Esophagus muscularis mucosa (tissue), 4 donors: ENCODE data around the gene TREML1. TPM values are rescaled to one million over a fixed set of nuclear protein-coding genes. Genes with fewer than 3 reads are reported as not detected.

Experiments used
- DNase-seq: peaks from one replicate; pipeline ENCODE4 v3.0.0-alpha.2; 2017; ENCODE audit errors: extremely low spot score
- H3K27ac ChIP-seq, 4 donors: fragments of 200-600 bp; sonication (generic); replicated peaks in 1 of 4; 1 replicate in 3 of 4; 2 replicates in 1 of 4; pipeline ENCODE4 v1.5.1; 2016 to 2019; ENCODE audit warnings: mild to moderate bottlenecking in 1 of 4
- H3K27me3 ChIP-seq, 4 donors: fragments of 200-600 bp; sonication (generic); one replicate each; pipeline versions ENCODE4 v1.5.1 to v1.6.0; 2016 to 2019
- H3K36me3 ChIP-seq, 4 donors: fragments of 200-600 bp; sonication (generic); one replicate each; pipeline ENCODE4 v1.5.1; 2016 to 2019
- H3K4me1 ChIP-seq, 4 donors: fragments of 200-600 bp; sonication (generic); one replicate each; pipeline ENCODE4 v1.5.1; 2016 to 2019
- H3K4me3 ChIP-seq, 4 donors: fragments of 200-600 bp; sonication (generic); 1 replicate in 2 of 4; 2 replicates in 2 of 4; pipeline ENCODE4 v1.5.1; 2016 to 2019; ENCODE audit warnings: mild to moderate bottlenecking in 4 of 4, moderate library complexity in 1 of 4
- H3K9me3 ChIP-seq, 4 donors: fragments of 200-600 bp; sonication (generic); 1 replicate in 3 of 4; 2 replicates in 1 of 4; pipeline ENCODE4 v1.5.1; 2016 to 2019
- CTCF ChIP-seq, 3 experiments: fragments of 200-600 bp in 2 of 3; fragments of 450-650 bp in 1 of 3; sonication (generic) in 2 of 3; IDR thresholded peaks; one replicate each; pipeline ENCODE4 v1.5.1; 2017 to 2019; ENCODE audit warnings: antibody characterized with exemption in 3 of 3, mild to moderate bottlenecking in 2 of 3, moderate library complexity in 1 of 3
- EP300 ChIP-seq: sonication (generic); formaldehyde crosslinking; IDR thresholded peaks from one replicate; pipeline ENCODE4 v1.6.1; 2017; ENCODE audit warnings: antibody characterized with exemption
- POLR2A ChIP-seq: fragments of 450-650 bp; IDR thresholded peaks from one replicate; pipeline ENCODE4 v1.6.1; 2017; ENCODE audit warnings: antibody characterized with exemption, moderate library complexity, mild to moderate bottlenecking, low read depth
- POLR2AphosphoS5 ChIP-seq, 2 donors: sonication (generic); formaldehyde crosslinking; IDR thresholded peaks; one replicate each; pipeline ENCODE4 v1.6.1; 2017; ENCODE audit warnings: antibody characterized with exemption in 2 of 2
- WGBS: methylation state at CpG from one replicate; pipeline ENCODE4 v1.1.5; 2018; 5-methylcytosine and 5-hydroxymethylcytosine counted together
- intact Hi-C: fragments of 100-400 bp; cut with DNase I; formaldehyde crosslinking; loops from one replicate; pipeline ENCODE4 v1.15.1; 2023
- total RNA-seq, 4 donors: library from RNA; depleted of rRNA; stranded (reverse); fragments of >200 nt; gene quantifications; one replicate each; pipeline versions ENCODE4 v1.1.0 to v1.2.1, GENCODE V29; 2016

Gene TREML1
- under 1 TPM in 1 of 4 donors, not detected in 3; 0.32 TPM for total RNA-seq

DNA sequence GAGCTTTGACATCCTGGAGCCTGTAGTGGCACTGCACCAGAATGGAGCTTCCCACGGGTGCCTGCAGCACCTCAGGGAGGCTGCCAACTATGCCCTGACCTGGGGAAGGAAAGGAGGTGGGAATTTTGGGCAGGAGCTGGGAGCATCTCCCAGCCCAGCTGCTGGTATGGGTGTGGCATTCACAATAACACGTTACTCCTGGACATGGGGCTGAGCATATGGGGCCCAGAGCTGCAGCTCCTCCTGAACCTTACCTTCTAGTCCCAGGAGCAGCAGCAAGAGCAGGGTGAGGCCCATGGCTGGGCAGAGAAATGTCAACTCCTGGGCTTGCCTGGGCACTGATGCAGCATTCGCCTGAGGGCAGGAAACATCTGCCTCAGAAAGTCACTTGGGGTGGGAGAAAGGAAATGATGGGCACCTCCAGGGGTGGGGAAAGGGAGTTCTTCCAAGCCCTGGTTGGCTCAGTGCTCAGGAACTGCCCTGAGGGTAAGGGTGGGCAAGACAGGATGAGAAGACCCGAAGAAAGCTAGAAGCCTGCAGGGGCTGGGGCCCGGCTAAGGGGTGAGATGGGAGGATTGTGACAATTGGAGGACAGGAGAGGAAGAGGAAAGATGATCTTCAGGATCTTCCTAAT, at the start of gene TREML1:
Gene TREML1, minus strand, starts transcription at position 356 of the 634 bp plus-strand sequence. Its CDS starts 59 bp downstream, at position 297.
- Histone ChIP-seq H3K27ac (no peak within 1 kb of the TSS), H3K9me3 (no peaks in the 10 kb centered on the region), H3K4me1 (peaks cover 0 to 9% (median 4%) of the 10 kb centered on the region in 4 donors), H3K27me3 (no peaks in the 10 kb centered on the region), H3K4me3 (no peak within 1 kb of the TSS), H3K36me3 (peaks cover 0 to under 1% (median 0%) of the 10 kb centered on the region in 4 donors)
- WGBS = 73% methylated on average over 5 of the region's 5 CpGs
- TF ChIP-seq POLR2A (no peak), POLR2AphosphoS5 (IDR thresholded peaks at IDR 0.05) (no peak)
- intact Hi-C loops = no loop called here
- peak; percentile 86 for DNase-seq

GRCh38 chr6:41201764-41202173, 47.6 kb upstream of the TREML1 start:
- intact Hi-C loops = no loop called here
- WGBS = 65% methylated on average over 8 of the region's 8 CpGs
- TF ChIP-seq CTCF (IDR thresholded peaks at IDR 0.05) = no peak
- no peak for TF ChIP-seq POLR2AphosphoS5 (IDR thresholded peaks at IDR 0.05)
- TF ChIP-seq EP300 = no peak
- TF ChIP-seq POLR2A = no peak
- no peaks in the 10 kb centered on the region for H3K9me3 ChIP-seq
- no peak overlapping the region for H3K27ac ChIP-seq
- peak; percentile 75 for DNase-seq
- no peak overlapping the region for H3K4me3 ChIP-seq
- no peaks in the 10 kb centered on the region for H3K36me3 ChIP-seq
- no peaks in the 10 kb centered on the region for H3K27me3 ChIP-seq
- H3K4me1 ChIP-seq = peaks cover 0 to 6% (median 0%) of the 10 kb centered on the region in 4 donors

DNA sequence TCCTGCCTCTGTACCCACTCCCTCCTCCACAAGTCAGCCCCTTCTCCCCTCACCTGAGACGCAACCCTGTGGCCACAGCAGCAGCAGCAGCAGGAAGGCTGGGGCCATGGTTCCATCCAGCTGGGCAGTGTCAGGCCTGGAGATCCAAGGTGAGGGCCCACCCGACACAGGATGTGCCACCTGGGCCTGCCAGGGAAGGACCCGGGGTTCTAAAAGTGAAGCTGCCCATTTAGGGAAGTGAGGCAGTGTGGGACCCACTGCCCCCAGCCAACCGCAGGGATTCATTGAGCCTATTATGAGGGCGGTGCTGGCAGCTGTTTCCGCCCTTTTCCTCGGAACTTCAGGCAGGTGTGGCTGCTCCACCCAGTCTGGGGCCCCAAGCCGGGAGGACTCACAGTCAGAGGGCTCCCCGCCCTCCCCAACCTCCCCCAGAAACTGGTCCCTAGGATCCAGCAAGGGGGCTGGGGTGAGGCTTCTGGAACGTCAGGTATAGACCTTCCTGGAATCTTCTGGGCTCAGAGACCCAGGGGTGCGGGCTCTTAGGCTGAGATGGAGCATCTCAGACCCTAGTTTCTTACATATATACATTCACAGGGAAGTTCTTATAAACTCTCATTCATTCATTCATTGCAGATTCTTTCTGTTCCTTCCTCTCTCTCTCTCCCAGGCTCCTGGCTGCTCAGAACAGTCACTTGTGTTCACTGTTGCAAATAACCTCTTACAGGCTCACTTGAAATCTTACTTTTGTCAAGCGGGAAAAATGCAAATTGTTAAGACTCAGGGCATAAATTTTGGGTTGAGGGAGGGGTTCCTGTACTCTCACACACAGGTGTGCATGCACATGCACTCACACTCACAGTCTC, 47.0 kb upstream of the TREML1 start, which contains the start of gene TREML2:
Gene TREML2, minus strand, starts transcription at position 249 of the 863 bp plus-strand sequence. Its CDS starts 141 bp downstream, at position 108.
- Histone ChIP-seq H3K27me3 (peaks cover 0 to 3% (median 0%) of the 10 kb centered on the region in 4 donors), H3K9me3 (no peaks in the 10 kb centered on the region), H3K4me1 (peaks cover 0 to 6% (median 0%) of the 10 kb centered on the region in 4 donors), H3K36me3 (no peaks in the 10 kb centered on the region), H3K4me3 (no peak within 1 kb of the TSS), H3K27ac (peak within 1 kb of the TSS in 1 of 4 donors; percentile 54)
- intact Hi-C loops = no loop called here
- TF ChIP-seq POLR2AphosphoS5 (IDR thresholded peaks at IDR 0.05) (no peak), EP300 (no peak), CTCF (IDR thresholded peaks at IDR 0.05) (no peak), POLR2A (no peak)
- DNase-seq = peak; percentile 87
- WGBS = 75% methylated on average over 7 of the region's 12 CpGs

DNA sequence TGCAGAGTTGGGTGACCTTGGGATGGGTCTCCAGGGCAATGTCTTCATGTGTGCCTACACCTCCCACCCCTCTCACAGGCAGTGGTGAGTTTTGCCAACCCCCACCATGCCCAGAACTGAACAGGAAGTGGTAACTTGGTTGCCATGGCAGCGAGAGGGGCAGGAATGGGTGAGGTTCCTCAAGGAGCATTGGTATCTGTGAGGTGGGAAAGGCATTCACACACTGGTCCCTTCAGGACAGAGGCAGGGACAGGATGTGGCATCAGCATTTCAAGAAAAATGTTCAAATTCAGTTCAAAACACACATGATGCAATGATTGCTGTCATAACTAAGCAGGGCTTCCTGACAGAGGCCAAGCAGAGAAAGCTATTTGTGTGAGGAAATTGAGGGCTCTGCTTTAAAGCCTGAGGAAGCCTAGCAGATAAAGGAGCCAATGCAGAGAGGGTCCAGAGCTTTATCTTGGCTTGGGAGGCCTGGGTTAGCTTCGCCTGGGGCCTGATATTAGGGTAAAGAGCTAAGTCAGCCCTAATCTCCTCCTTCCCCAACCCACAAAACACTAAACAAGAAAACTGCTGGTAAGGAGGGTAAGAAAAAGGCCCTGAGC, 46.3 kb upstream of the TREML1 start:
- H3K4me1 ChIP-seq = peaks cover 0 to 6% (median 0%) of the 10 kb centered on the region in 4 donors
- H3K9me3 ChIP-seq = no peaks in the 10 kb centered on the region
- 63% methylated on average over 2 of the region's 2 CpGs for WGBS
- no peak overlapping the region for H3K4me3 ChIP-seq
- peaks cover 0 to 10% (median 0%) of the 10 kb centered on the region in 4 donors for H3K27me3 ChIP-seq
- H3K27ac ChIP-seq = peak overlapping the region in 1 of 4 donors; percentile 54
- intact Hi-C loops = no loop called here
- TF ChIP-seq CTCF (IDR thresholded peaks at IDR 0.05) (no peak), POLR2AphosphoS5 (IDR thresholded peaks at IDR 0.05) (no peak), POLR2A (no peak), EP300 (no peak)
- H3K36me3 ChIP-seq = no peaks in the 10 kb centered on the region
- peak; percentile 91 for DNase-seq
